GM04503 (cell line): ENCODE data around the gene SGSM1.

Experiments
- DNase-seq: peaks from one replicate; pipeline ENCODE4 v3.0.0-alpha.2; 2012; ENCODE audit warnings: low read depth

The SGSM1 gene, protein sequence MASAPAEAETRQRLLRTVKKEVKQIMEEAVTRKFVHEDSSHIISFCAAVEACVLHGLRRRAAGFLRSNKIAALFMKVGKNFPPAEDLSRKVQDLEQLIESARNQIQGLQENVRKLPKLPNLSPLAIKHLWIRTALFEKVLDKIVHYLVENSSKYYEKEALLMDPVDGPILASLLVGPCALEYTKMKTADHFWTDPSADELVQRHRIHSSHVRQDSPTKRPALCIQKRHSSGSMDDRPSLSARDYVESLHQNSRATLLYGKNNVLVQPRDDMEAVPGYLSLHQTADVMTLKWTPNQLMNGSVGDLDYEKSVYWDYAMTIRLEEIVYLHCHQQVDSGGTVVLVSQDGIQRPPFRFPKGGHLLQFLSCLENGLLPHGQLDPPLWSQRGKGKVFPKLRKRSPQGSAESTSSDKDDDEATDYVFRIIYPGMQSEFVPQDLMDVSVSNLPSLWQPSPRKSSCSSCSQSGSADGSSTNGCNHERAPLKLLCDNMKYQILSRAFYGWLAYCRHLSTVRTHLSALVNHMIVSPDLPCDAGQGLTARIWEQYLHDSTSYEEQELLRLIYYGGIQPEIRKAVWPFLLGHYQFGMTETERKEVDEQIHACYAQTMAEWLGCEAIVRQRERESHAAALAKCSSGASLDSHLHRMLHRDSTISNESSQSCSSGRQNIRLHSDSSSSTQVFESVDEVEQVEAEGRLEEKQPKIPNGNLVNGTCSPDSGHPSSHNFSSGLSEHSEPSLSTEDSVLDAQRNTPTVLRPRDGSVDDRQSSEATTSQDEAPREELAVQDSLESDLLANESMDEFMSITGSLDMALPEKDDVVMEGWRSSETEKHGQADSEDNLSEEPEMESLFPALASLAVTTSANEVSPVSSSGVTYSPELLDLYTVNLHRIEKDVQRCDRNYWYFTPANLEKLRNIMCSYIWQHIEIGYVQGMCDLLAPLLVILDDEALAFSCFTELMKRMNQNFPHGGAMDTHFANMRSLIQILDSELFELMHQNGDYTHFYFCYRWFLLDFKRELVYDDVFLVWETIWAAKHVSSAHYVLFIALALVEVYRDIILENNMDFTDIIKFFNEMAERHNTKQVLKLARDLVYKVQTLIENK

GRCh38 chr22:24805790-24806662 is at the start of gene SGSM1:
SGSM1 (plus strand) TSS chr22:24806211; CDS start chr22:24806326, 115 bp downstream.
- DNase-seq: no peak

DNA sequence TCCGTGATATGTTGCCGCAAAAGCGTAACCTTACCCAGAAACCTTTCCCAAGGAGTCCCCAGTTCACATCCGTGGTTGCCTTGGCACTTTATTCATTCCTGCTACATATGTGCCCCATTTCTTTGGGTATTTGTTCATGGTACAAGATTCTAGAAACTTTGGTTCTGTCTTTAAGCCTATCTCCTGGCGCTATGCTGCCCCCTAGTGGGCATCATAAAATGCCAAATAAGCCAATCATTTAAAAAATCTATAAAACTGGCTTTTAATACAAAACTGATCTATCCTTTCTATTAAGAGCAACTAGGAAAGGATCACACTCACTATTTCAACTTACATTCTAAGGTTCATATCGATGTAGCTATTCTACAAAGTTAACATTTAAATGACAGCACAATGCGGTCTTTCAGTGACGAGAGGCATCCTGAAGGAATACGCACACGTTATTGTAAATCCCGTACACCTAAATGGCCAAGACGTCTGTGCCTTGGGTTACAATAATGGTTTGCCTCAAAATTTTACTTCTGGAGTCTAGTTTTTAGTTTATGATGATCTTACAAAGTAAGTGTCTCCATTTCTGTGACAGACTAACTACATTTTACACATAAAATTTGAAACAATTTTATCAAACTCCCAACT is 47.7 kb upstream of the SGSM1 start:
- no peak for DNase-seq

DNA sequence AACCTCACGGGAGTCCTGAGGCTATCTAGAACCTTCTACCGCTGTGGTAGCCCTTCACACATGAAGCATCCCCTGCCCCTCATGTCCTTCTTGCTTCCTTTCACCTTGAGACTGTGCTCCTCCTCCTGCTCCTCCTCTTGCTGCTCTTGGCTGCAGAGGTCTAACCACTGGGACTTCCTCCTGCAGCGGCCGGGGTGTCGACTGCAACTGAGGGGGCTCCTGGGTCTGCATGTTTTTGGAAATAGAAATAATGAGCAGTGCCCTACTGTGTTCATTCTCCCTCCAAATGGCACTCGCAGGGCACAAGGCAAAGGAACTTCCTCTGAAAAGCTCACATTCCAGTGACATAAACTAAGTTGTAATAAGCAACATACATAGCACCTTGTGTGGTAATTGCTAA is 46.2 kb upstream of the SGSM1 start:
- no peak for DNase-seq

DNA sequence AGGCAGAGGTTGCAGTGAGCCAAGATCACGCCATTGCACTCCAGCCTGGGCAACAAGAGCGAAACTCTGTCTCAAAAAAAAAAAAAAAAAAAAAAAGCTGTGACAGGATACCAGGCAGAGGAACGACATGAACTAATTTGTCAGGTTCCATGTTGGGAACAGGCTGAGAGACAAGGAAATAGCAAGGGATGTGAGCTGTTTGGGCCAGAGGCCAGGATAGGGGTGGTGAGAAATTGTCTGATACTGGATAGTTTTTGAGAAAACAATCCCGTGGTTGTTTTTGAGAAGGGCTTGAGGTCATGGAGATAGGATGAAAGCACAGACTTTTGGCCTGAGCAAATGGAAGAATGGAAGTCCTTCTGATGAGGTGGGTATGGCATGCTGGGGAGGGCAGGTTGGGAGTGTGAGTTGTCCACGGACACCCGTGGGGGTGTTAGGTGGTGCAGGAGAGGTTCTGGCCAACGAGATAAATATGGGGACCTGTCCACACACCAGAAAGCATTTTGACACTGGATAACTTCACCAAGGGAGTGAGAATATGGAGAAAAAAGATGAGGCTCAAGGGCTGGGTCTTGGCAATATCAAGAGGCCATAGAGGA is 45.2 kb upstream of the SGSM1 start:
- DNase-seq: no peak

GRCh38 chr22:24761888-24762675 is 43.9 kb upstream of the SGSM1 start:
- no peak for DNase-seq

DNA sequence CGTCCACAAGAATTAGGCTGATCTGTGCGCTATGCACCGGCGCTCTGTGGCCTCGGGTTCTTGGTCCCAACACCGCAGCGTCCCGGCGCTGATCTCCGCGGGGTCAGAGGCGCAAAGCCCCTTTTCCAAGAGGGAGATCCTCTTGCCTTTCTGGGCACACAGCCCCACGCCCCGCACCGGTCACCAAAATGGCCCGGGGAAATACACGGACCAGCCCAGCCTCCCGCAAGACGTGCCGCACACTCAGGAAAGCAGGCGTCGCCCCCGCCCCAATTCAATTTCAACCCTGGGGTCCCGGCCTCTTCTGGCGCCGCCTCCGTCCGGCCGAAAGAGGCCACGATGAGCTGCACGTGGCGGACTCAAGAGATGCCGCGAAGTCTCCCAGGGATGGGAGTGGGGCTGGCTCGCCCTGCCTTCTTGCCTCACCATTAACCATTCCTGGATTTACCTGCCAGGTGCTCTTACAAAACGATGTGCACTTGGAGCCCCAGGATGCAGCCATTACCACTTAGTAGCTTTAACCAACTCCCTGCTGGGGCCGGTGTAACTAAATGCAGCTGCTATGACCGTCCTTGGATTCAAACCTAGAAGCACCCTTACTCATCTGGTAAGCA is 42.0 kb upstream of the SGSM1 start:
- no peak for DNase-seq

DNA sequence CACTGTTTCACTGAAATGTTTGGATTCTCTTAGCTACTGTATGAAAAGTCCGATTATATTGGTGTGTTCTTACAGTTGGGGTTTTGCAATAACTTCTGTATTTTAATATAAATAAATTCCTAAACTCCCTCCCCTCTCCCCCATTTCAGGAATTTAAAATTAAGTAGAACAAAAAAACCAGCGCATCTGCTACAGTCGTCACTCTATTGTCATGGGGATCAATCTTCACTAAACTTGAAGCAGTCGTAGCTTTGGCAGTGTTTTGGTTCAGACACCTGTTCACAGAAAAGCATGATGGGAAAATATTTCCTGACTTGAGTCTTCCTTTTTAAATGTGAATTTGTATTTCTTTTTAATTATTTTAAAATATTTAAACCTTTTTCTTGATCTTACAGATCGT is 40.8 kb upstream of the SGSM1 start:
- no peak for DNase-seq

DNA sequence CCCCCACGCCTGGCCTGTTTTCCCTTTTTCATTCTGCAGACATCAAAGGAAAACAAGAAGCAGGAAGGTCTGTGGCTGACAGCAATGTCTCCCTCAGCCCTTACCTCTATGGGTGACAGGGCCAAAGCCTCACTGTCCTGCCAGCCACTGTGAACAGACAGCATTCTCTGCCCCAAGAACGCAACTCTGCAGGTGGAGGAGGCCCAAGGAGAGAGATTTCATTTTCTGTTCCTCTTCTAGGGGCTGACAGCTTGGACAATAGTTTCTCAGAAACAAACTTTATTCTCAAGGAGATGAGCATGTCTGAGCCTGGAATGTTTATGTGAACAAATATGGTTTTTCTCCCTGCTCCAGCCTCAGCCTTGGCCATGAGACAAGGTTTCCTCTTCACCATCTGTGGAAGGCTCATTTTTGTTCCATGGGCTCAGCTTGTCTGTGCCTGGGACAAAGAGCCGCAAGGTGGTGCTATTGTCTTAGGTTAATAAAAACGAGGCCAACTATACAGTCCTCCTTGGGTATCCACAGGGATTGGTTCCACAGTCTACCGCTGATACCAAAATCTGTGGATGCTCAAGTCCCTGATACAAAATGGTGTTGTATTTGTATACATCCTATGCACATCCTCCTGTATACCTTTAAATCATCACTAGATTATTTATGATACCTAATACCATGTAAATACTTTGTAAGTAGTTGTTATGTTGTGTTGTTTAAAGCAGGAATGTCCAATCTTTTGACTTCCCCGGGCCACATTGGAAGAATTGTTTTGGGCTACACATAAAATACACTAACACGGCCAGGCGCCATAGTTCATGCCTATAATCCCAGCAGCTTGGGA is 37.3 kb upstream of the SGSM1 start:
- peak; percentile 18 for DNase-seq

- DNase-seq: peak; percentile 4
Observed at GRCh38 chr22:24772493-24773220, 33.4 kb upstream of the SGSM1 start.

GRCh38 chr22:24775769-24776492 is 30.1 kb upstream of the SGSM1 start:
- no peak for DNase-seq

GRCh38 chr22:24776525-24776924 is 29.5 kb upstream of the SGSM1 start:
- DNase-seq: no peak

DNA sequence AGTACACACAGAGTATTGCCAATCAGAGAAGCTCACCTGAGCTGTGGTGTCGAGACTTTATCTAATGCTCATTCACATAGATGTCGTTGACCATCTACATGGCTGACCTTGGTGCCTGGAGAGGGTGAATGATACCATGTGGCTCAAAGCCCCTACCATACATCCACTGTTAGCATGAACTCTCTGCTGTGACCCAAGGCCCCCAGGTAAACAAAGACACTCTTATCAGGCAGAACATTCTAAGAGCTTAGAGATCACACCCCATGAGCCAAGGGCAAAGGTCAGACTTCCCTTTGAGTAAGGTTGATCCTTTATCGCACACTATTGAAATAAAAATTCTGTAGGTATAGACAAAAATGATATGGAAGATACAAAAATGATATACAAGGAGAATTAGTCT is 16.5 kb upstream of the SGSM1 start:
- no peak for DNase-seq

- DNase-seq: no peak
Observed at GRCh38 chr22:24791362-24791761, 14.6 kb upstream of the SGSM1 start.

DNA sequence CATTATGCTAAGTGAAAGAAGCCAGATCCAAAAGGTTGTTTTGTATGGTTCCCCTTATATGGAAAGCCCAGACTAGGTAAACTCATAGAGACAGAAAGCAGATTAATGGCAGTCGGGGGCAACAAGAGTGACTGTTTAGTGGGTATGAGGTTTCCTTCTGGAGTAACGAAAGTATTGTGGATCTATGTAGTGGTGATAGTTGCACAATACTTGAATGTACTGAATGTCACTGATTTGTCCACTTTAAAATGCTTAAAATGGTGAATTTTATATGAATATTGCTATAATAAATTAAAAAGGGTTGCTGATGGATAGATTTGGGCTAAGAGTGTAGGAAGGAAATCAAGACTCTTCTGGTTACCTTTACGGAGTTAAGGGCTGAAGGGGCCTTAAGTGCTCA is 10.0 kb upstream of the SGSM1 start:
- no peak for DNase-seq

GRCh38 chr22:24796860-24797259 is 9.2 kb upstream of the SGSM1 start:
- DNase-seq: no peak

DNA sequence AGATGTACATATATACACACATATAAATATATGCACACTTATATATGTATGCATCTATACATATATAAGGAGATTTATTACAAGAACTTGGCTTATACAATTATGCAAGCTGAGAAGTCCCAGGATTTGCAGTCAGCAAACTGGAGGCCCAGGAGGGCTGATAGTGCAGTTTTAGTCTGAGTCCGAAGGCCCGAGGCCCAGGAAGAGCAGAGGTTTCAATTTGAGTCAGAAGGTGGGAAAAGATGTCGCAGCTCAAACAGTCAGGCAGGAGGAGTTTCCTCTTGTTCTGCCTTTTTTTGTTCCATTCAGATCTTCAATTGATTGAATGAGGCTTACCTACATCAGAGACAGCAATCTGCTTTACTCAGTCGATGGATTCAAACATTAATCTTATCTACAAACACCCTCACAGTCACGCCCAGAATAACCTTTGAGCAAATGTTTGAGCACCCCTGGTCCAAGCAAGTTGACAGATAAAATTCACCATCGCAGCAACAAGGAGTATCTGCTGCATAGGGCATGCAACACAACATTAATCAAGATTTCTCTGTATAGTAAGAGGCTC is 4.0 kb upstream of the SGSM1 start:
- no peak for DNase-seq

GRCh38 chr22:24803064-24803542 is 2.9 kb upstream of the SGSM1 start:
- no peak for DNase-seq
